PC-9 (cell line): ENCODE measurements around the gene SLC35E3. TPM values are rescaled to one million over a fixed set of nuclear protein-coding genes. Genes with fewer than 3 reads are reported as not detected.

Experiments used
- BruUV-seq: library from RNA; stranded (reverse); fragments of 400-500 nt; replicated peaks from 2 replicates; lab custom pipeline; 2021; lab: Mats Ljungman, UMichigan
- CTCF ChIA-PET: fragments of 300-600 bp; sonication (Branson Sonifier 250); formaldehyde crosslinking; loops from one replicate; lab custom pipeline; 2022; ENCODE audit warnings: antibody characterized with exemption; lab: Charles Lee
- POLR2A ChIA-PET: fragments of 300-600 bp; sonication (Branson Sonifier 250); formaldehyde crosslinking; loops from one replicate; lab custom pipeline; 2022; ENCODE audit warnings: antibody characterized with exemption; ENCODE audit not compliant: unreplicated experiment; lab: Charles Lee
- DNase-seq, 2 experiments: peaks; one replicate each; pipeline versions ENCODE4 v3.0.0 to v3.0.0-alpha.2; 2015 to 2022; ENCODE audit warnings: mixed read lengths in 1 of 2
- H2AFZ ChIP-seq: fragments of 200-600 bp; sonication (generic); 2 replicates; pipeline ENCODE4 v1.8.1; 2017; ENCODE audit warnings: antibody characterized with exemption
- H3F3A ChIP-seq: fragments of 200-600 bp; sonication (generic); 2 replicates; pipeline ENCODE4 v1.8.1; 2017; ENCODE audit warnings: antibody characterized with exemption, mild to moderate bottlenecking, low read depth; ENCODE audit not compliant: insufficient read depth
- H3K27ac ChIP-seq: fragments of 200-600 bp; sonication (generic); 2 replicates; pipeline ENCODE4 v1.6.1; 2016; ENCODE audit warnings: mixed run types
- H3K27me3 ChIP-seq: fragments of 200-600 bp; sonication (generic); 2 replicates; pipeline ENCODE4 v1.6.1; 2016; ENCODE audit warnings: low read depth, mixed run types; ENCODE audit not compliant: insufficient read depth
- H3K36me3 ChIP-seq: fragments of 200-600 bp; sonication (generic); 2 replicates; pipeline ENCODE4 v1.6.1; 2016; ENCODE audit warnings: low read depth, mixed run types
- H3K4me1 ChIP-seq: fragments of 200-600 bp; sonication (generic); replicated peaks from 2 replicates; pipeline ENCODE4 v1.6.1; 2016; ENCODE audit warnings: mixed run types; ENCODE audit not compliant: insufficient read depth
- H3K4me2 ChIP-seq: fragments of 200-600 bp; sonication (generic); 2 replicates; pipeline ENCODE4 v1.6.1; 2017; ENCODE audit warnings: mixed run types
- H3K4me3 ChIP-seq: fragments of 200-600 bp; sonication (generic); 2 replicates; pipeline ENCODE4 v1.6.1; 2016; ENCODE audit warnings: mixed run types
- H3K79me2 ChIP-seq: fragments of 200-600 bp; sonication (generic); 2 replicates; pipeline ENCODE4 v1.6.1; 2017; ENCODE audit warnings: low read depth, mixed run types
- H3K9me2 ChIP-seq: fragments of 200-600 bp; sonication (generic); 2 replicates; pipeline ENCODE4 v1.8.1; 2017; ENCODE audit warnings: mild to moderate bottlenecking; ENCODE audit not compliant: insufficient read depth
- H3K9me3 ChIP-seq: fragments of 200-600 bp; sonication (generic); 2 replicates; pipeline ENCODE4 v1.8.1; 2016; ENCODE audit warnings: low read depth; ENCODE audit not compliant: insufficient read depth
- H4K20me1 ChIP-seq: fragments of 200-600 bp; sonication (generic); 2 replicates; pipeline ENCODE4 v1.8.1; 2017; ENCODE audit not compliant: insufficient read depth
- EZH2 ChIP-seq: fragments of 200-600 bp; sonication (generic); IDR thresholded peaks from 2 replicates; pipeline ENCODE4 v1.8.0; 2017; ENCODE audit warnings: antibody characterized with exemption, low read depth
- intact Hi-C: fragments of 100-400 bp; cut with micrococcal nuclease; formaldehyde crosslinking; loops from one replicate; pipeline ENCODE4 v1.10.0; 2022; ENCODE audit not compliant: unreplicated experiment
- total RNA-seq: library from RNA; stranded (reverse); gene quantifications from 2 replicates; pipeline ENCODE4 v1.2.3, GENCODE V29; 2021
- TF ChIP-seq, protein P1 (sequence below): fragments of 200-600 bp; sonication (generic); conservative IDR thresholded peaks from 2 replicates; pipeline ENCODE4 v1.6.1; 2017; ENCODE audit warnings: mixed run types, antibody characterized with exemption, mild to moderate bottlenecking, moderate library complexity

SLC35E3 gene
- total RNA-seq, 1 experiment from 2014 or later, result 10.7 TPM

DNA sequence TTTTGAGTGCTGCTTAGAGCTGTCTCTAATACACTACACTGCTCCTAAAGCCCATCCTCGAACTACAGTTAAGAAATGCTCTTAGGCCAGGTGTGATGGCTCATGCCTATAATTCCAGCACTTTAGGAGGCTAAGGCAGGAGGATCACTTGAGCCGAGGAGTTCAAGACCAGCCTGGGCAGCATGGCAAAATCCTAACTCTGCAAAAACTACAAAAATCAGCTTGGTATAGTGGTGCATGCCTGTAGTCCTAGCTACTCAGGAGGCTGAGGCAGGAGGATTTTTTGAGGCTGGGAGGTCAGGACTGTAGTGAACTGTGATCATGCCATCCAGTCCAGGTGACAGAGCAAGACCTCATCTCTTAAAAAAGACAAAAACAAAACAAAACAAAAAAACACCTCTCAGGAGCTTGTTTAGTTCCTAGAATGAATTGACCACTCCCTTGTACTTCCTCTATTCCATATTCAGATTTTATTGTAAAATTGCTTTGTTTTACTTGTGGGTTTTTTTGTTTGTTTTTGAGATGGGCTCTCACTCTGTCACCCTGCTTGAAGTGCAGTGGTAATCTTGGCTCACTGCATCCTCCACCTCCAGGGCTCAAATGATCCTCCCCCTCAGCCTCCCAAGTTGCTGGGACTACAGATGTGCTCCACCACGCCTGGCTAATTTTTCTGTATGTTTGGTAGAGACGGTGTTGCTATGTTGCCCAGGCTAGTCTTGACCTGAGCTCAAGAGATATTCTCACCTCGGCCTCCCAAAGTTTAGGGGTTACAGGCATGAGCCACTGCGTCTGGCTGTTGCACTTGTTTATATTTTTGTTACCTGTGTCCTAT is 75.6 kb downstream of the SLC35E3 start:
- Histone ChIP-seq H3K4me1 (no peaks in the 10 kb centered on the region), H3K4me2 (no peak overlapping the region), H3K36me3 (peaks cover 43% of the 10 kb centered on the region), H4K20me1 (peaks cover 7% of the 10 kb centered on the region), H3F3A (peaks cover 9% of the 10 kb centered on the region; the same call in 1 of the 2 replicates), H3K4me3 (no peak overlapping the region), H3K27me3 (no peaks in the 10 kb centered on the region), H2AFZ (no peak overlapping the region), H3K9me2 (no peaks in the 10 kb centered on the region), H3K27ac (no peak overlapping the region), H3K79me2 (peaks cover 6% of the 10 kb centered on the region; the same call in 1 of the 2 replicates), H3K9me3 (no peaks in the 10 kb centered on the region)
- TF ChIP-seq EZH2, result no peak
- TF ChIP-seq, protein P1, sequence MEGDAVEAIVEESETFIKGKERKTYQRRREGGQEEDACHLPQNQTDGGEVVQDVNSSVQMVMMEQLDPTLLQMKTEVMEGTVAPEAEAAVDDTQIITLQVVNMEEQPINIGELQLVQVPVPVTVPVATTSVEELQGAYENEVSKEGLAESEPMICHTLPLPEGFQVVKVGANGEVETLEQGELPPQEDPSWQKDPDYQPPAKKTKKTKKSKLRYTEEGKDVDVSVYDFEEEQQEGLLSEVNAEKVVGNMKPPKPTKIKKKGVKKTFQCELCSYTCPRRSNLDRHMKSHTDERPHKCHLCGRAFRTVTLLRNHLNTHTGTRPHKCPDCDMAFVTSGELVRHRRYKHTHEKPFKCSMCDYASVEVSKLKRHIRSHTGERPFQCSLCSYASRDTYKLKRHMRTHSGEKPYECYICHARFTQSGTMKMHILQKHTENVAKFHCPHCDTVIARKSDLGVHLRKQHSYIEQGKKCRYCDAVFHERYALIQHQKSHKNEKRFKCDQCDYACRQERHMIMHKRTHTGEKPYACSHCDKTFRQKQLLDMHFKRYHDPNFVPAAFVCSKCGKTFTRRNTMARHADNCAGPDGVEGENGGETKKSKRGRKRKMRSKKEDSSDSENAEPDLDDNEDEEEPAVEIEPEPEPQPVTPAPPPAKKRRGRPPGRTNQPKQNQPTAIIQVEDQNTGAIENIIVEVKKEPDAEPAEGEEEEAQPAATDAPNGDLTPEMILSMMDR, result no peak
- DNase-seq, result no peak
- ChIA-PET CTCF (no interaction called here), POLR2A (interaction anchor here (0.6 kb wide), 1 partner anchor 13 kb away, joined by 3 read pairs; no protein-coding TSS in a partner anchor)
- intact Hi-C loops, result no loop called here
- BruUV-seq, result no TSS peak

DNA sequence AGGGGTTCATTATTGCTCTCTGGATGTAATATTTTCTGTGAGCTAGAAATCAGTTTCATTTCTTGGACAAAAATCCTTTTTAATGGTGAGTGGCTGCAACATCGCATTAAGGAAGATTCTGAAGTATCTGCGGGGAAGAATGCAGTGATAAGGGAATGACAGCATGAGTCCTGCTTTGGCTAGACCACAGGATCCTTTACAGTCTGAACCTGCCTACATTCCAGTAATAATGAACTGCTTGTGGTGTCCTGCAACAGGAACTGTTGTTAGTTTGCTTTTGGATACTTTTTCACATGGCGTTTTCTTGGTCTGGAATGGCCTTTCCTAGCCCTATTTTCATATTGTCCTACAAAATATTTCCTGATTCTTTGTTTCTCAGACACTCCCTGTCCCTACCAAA is 77.7 kb downstream of the SLC35E3 start:
- Histone ChIP-seq H3K27me3 (no peaks in the 10 kb centered on the region), H3K4me3 (no peak overlapping the region), H4K20me1 (peaks cover 6% of the 10 kb centered on the region; the same call in 1 of the 2 replicates), H3K4me2 (no peak overlapping the region), H2AFZ (no peak overlapping the region), H3K36me3 (peaks cover 53% of the 10 kb centered on the region), H3K9me2 (no peaks in the 10 kb centered on the region), H3K9me3 (no peaks in the 10 kb centered on the region), H3K27ac (no peak overlapping the region), H3K4me1 (no peaks in the 10 kb centered on the region), H3K79me2 (no peaks in the 10 kb centered on the region), H3F3A (peaks cover 17% of the 10 kb centered on the region)
- BruUV-seq, result no TSS peak
- DNase-seq, result no peak
- ChIA-PET CTCF (no interaction called here), POLR2A (no interaction called here)
- TF ChIP-seq, protein P1, result no peak
- no peak for TF ChIP-seq EZH2
- intact Hi-C loops, result no loop called here

DNA sequence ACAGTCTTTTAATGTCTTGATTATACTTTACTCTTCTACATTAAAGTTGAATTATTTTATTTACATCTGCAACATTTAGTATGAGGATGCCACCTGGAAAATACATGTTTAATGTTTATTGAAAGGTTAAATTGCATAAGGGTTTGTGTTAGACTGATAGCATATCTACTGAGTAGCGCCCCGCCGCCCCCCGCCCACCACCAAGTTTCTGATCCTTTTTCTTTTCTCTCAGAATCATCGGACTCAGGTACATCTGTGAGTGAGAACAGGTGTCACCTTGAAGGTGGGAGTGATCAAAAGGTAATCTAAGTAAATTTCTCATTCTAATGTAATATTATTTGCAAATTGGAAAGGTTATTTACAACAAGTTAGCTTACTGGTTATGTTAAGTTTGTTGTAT is 78.2 kb downstream of the SLC35E3 start:
- H3K36me3 ChIP-seq, result peaks cover 57% of the 10 kb centered on the region
- no peaks in the 10 kb centered on the region for H3K4me1 ChIP-seq
- H3K27me3 ChIP-seq, result no peaks in the 10 kb centered on the region
- H3K9me3 ChIP-seq, result no peaks in the 10 kb centered on the region
- POLR2A ChIA-PET, result no interaction called here
- no peak overlapping the region for H2AFZ ChIP-seq
- no peak overlapping the region for H3K4me3 ChIP-seq
- H3K27ac ChIP-seq, result no peak overlapping the region
- H3K79me2 ChIP-seq, result no peaks in the 10 kb centered on the region
- peaks cover 21% of the 10 kb centered on the region for H3F3A ChIP-seq
- DNase-seq, result no peak
- no TSS peak for BruUV-seq
- no peaks in the 10 kb centered on the region for H3K9me2 ChIP-seq
- H4K20me1 ChIP-seq, result peaks cover 6% of the 10 kb centered on the region; the same call in 1 of the 2 replicates
- CTCF ChIA-PET, result no interaction called here
- intact Hi-C loops, result no loop called here
- TF ChIP-seq, protein P1, result no peak
- TF ChIP-seq EZH2, result no peak
- no peak overlapping the region for H3K4me2 ChIP-seq
